ENCODE measurements around the gene SNRNP40.

The SNRNP40 gene

DNA sequence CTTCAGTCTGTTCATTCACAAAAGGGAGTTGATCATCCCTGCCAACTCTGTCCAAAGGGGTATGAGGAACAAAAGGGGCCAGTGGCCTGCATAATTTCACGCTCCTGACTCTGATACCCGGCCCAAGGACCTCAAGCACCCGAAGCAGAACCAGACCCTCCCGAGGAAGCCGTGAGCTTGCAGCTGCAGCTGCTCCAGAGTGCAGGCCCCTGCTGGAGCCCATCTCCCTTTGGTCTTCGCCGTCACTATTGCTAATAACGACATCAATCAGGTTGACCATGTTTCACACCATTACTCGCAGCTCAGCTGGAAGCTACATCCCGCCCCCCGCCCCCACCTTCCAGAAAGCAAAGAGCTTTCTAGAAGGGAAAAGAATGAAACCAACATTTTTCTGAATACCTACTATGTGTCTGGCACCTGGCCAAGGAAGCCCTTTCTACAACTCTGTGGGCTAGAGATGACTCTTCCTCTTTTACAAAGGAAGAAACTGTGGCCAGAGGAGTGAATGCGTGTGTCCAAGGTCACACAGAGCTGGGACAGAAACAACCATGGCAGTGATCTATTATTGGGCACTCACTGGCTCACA is 62.4 kb downstream of the SNRNP40 start:
- no peak for DNase-seq (ENCODE audit: low spot score)
- TF ChIP-seq, protein P1, sequence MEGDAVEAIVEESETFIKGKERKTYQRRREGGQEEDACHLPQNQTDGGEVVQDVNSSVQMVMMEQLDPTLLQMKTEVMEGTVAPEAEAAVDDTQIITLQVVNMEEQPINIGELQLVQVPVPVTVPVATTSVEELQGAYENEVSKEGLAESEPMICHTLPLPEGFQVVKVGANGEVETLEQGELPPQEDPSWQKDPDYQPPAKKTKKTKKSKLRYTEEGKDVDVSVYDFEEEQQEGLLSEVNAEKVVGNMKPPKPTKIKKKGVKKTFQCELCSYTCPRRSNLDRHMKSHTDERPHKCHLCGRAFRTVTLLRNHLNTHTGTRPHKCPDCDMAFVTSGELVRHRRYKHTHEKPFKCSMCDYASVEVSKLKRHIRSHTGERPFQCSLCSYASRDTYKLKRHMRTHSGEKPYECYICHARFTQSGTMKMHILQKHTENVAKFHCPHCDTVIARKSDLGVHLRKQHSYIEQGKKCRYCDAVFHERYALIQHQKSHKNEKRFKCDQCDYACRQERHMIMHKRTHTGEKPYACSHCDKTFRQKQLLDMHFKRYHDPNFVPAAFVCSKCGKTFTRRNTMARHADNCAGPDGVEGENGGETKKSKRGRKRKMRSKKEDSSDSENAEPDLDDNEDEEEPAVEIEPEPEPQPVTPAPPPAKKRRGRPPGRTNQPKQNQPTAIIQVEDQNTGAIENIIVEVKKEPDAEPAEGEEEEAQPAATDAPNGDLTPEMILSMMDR (IDR thresholded peaks at IDR 0.05; ENCODE audit: borderline replicate concordance, control extremely low read depth, extremely low read depth, insufficient read depth, missing control alignments), result no peak
- in situ Hi-C loops (cut with MboI; ENCODE audit: low sequenced_read_pairs, unreplicated experiment), result no loop called here

DNA sequence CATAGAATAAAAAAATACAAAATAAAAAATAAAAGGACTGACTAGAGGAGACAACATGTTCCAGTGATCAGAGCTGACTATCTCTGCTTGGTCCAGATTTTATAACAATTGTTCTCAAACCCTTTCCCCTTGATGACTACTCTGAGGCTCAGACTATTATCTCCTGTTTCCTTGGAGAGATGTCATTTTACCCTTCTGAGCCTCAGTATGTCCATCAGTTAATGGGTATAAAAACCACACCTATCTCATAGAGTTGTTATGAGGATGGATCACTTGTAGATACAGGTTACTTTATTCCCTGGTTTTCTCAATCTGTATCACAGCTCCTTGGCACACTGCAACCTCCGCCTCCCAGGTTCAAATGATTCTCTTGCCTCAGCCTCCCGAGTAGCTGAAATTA is 63.9 kb downstream of the SNRNP40 start:
- TF ChIP-seq, protein P1 (IDR thresholded peaks at IDR 0.05; ENCODE audit: borderline replicate concordance, control extremely low read depth, extremely low read depth, insufficient read depth, missing control alignments), result no peak
- in situ Hi-C loops (cut with MboI; ENCODE audit: low sequenced_read_pairs, unreplicated experiment), result no loop called here
- DNase-seq (ENCODE audit: low spot score), result no peak

DNA sequence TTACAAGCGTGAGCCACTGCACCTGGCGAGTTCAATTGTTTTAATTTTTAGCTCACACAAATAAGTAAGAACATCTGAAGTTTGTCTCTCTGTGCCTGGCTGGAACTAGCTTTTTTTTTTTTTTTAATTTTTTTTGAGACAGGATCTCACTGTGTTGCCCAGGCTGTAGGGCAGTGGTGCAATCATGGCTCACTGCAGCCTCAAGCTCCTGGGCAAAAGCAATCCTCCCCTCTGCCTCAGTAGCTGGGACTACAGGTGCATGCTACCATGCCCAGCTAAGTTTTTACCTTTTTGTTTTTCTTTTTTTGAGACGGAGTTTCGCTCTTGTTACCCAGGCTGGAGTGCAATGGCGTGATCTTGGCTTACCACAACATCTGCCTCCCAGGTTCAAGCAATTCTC is 64.8 kb downstream of the SNRNP40 start:
- TF ChIP-seq, protein P1 (IDR thresholded peaks at IDR 0.05; ENCODE audit: borderline replicate concordance, control extremely low read depth, extremely low read depth, insufficient read depth, missing control alignments), result no peak
- DNase-seq (ENCODE audit: low spot score), result no peak
- in situ Hi-C loops (cut with MboI; ENCODE audit: low sequenced_read_pairs, unreplicated experiment), result no loop called here

- no peak for DNase-seq (ENCODE audit: low spot score)
- in situ Hi-C loops (cut with MboI; ENCODE audit: low sequenced_read_pairs, unreplicated experiment), result no loop called here
- TF ChIP-seq, protein P1 (IDR thresholded peaks at IDR 0.05; ENCODE audit: borderline replicate concordance, control extremely low read depth, extremely low read depth, insufficient read depth, missing control alignments), result no peak
These were observed 66.2 kb downstream of the SNRNP40 start for GRCh38 chr1:31230378-31230777.

DNA sequence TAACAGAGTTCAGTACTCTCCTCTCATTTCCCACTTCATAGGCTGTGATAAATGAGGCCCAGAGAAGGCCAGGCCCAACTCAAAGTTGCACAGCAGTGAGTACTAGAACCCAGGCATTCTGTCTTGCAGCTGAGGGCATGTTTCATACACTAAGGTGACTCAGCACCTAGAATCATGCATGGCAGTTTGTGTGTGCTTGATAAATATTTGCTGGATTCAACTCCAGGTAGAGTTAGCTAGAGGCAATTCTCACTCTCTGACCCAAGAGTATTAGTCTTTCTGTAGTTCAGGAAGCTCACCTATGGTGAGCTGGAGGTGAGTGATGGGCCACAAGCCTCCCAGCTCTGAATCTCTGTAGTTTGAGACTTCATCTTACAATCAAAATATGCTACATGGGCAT is 67.6 kb downstream of the SNRNP40 start:
- in situ Hi-C loops (cut with MboI; ENCODE audit: low sequenced_read_pairs, unreplicated experiment), result no loop called here
- DNase-seq (ENCODE audit: low spot score), result no peak
- TF ChIP-seq, protein P1 (IDR thresholded peaks at IDR 0.05; ENCODE audit: borderline replicate concordance, control extremely low read depth, extremely low read depth, insufficient read depth, missing control alignments), result no peak

DNA sequence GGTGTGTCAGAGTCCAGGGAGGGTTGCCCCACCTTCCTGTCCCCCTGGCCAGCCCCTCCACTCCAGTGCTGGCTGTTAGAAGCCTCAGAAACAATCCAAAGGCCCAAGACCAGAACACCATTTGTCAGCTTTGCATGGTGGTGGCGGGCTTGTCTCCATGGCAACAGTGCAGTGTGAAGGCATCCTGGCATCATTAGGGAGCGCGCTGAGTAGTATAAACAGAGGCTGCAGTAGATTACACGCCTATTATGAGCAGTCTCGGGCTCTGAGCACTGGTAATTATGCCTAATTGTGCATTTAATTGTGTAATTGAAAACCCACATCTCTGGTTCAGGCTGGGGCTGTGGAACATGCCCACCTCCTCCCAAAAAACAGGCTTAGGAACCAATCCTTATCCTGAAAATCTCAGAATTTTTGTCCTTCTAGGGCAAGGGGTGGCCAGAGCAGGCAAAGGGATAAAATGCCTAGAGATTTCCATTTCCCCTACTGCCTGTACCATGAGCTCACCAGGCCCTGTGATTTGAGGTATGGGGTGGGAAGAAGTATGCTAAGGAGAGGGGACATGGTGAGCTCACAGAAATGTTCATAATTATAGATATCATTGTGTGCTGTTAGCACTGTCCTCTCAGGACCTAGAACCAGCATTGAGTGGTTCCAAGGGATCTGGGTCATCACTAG is 68.6 kb downstream of the SNRNP40 start:
- in situ Hi-C loops (cut with MboI; ENCODE audit: low sequenced_read_pairs, unreplicated experiment), result no loop called here
- TF ChIP-seq, protein P1 (IDR thresholded peaks at IDR 0.05; ENCODE audit: borderline replicate concordance, control extremely low read depth, extremely low read depth, insufficient read depth, missing control alignments), result no peak
- no peak for DNase-seq (ENCODE audit: low spot score)
